HG03457 (cell line): ENCODE data around the gene DPP4.
"Not testable (repeated sequence)": the region's sequence is repeated elsewhere in the genome, so short reads cannot be mapped to it uniquely, and the experiment has no call there.

Experiments
- ATAC-seq: cut with Tn5 transposase; IDR thresholded peaks from one replicate; pipeline ENCODE4 v1.9.1; 2021; ENCODE audit warnings: moderate number of reproducible peaks; ENCODE audit not compliant: unreplicated experiment

Gene DPP4

GRCh38 chr2:161969159-161969558, 104.9 kb downstream of the DPP4 start:
- ATAC-seq: no peak

DNA sequence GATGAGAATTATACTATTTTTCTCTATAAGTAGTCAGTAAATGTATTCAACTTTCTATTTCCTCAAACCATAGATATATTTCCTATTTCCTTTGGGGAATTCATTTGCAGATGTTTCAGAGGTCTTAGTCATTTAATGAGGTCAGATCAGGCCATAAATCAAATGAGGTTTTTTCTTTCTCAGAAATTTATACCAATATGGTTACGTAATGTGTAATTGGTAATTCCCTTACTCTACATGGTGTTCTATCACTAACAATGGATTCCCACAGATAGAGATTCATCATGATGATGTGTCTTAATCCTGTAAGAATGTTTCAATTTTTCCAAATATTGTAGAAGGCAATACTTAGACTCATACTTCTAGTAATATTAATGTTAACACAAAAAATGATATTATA, 108.0 kb downstream of the DPP4 start:
- ATAC-seq: no peak

DNA sequence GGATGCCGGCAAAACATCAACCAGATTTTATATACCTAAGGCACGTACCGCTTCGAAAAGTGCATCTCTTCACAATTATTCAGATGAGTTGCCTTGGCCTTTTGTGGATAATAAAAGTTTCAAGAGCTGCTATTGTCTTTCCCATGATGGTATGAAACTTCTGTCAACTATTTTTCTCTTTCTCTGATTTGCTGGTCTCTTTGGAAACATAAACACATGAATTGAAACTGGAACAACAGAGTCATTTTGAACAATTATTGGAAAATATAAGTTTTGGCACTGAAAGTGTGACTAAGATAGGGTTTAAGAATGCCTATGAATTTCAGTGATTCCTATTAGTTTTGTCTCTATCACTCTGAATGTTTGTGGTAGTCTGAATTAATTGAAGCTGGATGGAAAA, 109.9 kb downstream of the DPP4 start:
- ATAC-seq: no peak

GRCh38 chr2:161962160-161962559, 111.9 kb downstream of the DPP4 start:
- ATAC-seq: no peak

- ATAC-seq: no peak
Observed at GRCh38 chr2:161961061-161961460, 113.0 kb downstream of the DPP4 start.

GRCh38 chr2:161956738-161957137, 117.3 kb downstream of the DPP4 start:
- ATAC-seq: no peak

DNA sequence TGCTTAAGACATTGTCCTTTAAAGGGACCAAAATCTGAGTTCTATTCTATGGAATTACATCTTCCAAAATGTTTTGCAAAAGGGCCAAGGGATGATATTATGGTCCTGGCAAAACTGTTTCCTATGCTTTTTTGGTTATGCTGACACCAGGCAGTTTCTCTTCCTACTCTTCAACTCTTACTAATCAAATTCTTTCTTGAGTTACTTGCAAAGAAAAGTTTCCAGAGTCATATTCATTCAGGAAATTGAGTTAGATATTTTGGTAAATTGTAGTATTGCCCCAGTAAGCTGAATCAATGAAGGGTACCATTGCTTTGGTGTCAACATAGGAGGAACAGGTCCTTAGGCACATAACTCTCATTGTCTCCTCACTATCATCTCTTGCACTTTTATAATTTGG, 118.8 kb downstream of the DPP4 start:
- no peak for ATAC-seq

DNA sequence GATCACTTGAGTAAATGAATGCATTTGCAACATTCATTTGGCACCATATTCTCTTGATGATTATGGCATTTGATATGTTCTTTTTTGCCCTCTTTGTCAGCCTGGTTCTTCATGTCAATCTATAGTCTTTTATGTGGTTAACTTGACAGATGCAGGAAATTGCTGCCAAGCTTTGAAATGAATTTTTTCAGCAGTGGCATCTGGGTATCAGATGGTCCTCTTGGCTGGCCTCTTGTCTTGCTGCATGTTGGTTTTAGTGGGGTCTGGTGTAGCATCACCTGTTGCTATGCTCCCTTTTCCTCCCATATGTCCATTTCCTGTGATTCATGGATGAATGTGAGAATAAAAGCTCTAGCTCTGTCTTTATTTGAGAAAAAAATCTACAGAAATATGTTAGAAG, 119.9 kb downstream of the DPP4 start:
- ATAC-seq: no peak

DNA sequence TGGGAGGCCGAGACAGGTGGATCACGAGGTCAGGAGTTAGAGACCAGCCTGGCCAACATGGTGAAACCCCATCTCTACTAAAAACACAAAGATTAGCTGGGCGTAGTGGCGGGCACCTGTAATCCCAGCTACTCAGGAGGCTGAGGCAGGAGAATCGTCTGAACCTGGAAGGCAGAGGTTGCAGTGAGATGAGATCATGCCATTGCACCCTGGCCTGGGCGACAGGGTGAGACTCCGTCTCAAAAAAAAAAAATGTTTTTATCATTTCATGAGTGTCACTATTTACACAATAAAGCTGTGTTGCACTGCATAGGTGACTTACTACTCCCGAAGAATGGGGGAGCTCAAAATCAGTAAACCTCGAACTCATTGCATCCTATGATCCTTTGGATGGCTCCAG, 120.6 kb downstream of the DPP4 start:
- not testable (repeated sequence) for ATAC-seq

DNA sequence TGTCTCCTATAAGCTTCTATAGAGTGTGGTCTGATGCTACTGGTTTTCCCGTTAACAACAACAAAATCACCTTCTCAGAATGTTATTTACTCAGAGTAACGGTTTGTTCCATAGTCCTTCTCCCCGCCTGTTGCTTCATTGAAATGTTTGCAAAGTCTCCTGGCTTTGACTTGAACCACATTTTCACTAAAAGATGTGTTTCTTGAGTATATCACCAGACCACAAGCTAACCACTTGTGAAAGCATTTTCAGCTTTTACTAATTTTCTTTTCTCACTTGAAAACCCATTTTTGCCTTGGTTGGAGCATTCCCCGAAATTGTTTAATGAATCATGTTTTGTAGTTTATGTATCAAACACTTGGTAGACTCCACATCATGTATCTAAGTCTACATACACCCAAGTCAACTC, 121.2 kb downstream of the DPP4 start:
- ATAC-seq: no peak

- no peak for ATAC-seq
Observed at GRCh38 chr2:161947836-161948235, 126.2 kb downstream of the DPP4 start.

DNA sequence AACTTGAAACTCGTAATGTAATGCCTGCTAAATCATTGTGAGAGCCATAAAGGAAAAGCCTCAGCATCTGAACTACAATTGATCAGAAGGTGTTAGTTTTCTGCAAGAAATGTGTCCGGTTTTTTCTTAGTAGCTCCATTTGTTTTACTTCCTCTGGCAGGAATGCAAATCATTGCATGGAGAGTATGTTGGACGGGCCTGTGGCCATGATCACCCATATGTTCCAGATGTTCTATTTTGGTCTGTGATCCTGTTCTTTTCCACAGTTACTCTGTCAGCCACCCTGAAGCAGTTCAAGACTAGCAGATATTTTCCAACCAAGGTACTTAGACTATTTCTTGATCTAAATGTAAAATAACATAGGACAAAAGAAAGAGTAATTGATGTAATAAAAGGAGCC, 126.6 kb downstream of the DPP4 start:
- ATAC-seq: no peak

DNA sequence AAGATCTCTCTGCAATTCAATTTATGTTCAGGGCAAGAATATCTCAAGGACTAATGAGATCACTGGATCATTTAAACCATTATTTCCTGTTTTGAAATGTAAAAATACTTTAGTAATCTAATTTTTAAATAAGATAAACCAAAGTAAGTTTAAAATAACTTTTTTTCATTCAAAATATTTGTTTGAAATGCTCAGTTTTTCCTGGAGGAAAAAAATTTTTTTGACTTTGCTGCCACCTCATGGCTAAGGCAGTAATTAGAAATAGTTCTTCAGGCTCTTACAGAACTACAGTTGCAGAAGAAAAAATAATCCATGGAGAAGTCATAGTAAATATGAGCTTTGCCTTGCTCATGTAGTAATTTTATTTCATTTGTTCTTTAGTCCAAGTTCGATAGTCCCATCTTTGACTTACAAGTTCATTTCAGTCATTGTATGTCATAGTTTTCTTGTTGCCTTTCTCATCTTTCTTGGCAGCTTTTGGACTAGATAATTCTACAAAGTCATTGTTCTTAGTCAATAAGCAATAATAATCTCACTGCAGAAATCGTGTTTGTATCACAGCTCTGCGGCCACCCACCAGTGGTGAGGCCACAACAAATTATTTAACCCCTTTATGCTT, 127.4 kb downstream of the DPP4 start:
- no peak for ATAC-seq

DNA sequence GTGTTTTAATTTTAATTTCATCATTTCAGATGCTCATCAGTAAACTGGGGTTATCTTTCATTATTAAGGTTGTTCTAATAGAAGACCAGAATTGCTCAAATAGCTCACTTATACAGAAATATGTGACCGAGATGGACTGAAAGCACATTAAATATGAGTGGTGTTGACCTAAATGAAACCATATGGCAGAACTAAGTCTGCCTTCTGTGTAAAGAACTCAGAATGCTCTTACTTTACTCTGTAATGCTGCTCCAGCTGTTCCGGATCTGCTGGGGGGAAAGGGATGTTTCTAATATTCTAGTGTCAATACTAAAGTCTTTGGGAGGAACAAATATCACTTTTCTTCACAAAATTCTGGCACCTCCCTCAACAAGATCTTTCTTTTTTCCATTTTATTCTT, 131.0 kb downstream of the DPP4 start:
- ATAC-seq: no peak
